GM21825 (cell line): Measurements from ENCODE around the gene RPRD1A.
"Not testable (repeated sequence)": the region's sequence is repeated elsewhere in the genome, so short reads cannot be mapped to it uniquely, and the experiment has no call there.

ENCODE experiments used
- ATAC-seq: cut with Tn5 transposase; IDR thresholded peaks from one replicate; pipeline ENCODE4 v1.9.1; 2021; ENCODE audit warnings: mild to moderate bottlenecking, moderate library complexity; ENCODE audit not compliant: unreplicated experiment

The RPRD1A gene

GRCh38 chr18:35972197-35973000 is 95.0 kb downstream of the RPRD1A start, which contains the start of gene RMP24:
Gene RMP24 (plus strand): TSS chr18:35972679.
- ATAC-seq, result peak; percentile 92

DNA sequence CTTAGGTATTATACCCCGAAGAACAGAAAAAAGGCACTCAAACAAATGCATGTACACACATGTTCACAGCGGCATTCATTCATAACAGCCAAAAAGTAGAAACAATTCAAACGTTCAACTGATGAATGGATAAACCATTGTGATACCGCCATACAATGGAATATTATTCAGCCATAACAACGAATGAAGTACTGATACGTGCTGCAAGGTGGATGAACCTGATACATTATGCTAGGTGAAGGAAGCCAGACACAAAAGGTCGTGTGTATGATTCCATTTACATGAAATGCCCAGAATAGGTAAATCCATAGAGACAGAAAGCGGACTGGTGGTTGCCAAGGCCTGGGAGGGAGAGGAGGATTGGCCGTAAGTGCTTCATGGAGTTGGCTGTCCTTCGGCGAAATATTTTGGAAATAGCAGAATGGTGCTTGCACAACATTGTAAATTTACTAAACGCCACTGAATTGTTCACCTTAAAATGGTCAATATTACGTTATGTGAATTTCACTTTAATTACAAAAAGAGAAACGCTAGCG is 95.6 kb downstream of the RPRD1A start:
- ATAC-seq, result peak; percentile 12

DNA sequence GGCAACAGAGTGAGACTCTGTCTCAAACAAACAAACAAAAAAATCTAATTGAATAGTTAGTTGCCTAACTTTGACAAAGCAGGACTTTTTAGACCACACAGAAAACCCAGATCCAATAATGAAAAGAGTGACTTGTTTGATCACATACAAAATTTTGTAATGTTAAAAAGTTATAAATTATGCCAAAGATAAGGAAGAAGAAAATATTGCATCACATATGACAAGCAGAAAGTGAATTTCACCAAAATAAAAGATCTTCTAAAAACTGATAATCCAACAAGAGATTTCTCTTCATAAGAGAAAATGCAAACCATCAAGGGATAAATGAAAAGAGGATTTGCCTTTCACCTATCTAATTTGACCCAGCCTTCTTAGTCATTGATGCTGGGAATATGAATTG is 97.7 kb downstream of the RPRD1A start:
- no peak for ATAC-seq

DNA sequence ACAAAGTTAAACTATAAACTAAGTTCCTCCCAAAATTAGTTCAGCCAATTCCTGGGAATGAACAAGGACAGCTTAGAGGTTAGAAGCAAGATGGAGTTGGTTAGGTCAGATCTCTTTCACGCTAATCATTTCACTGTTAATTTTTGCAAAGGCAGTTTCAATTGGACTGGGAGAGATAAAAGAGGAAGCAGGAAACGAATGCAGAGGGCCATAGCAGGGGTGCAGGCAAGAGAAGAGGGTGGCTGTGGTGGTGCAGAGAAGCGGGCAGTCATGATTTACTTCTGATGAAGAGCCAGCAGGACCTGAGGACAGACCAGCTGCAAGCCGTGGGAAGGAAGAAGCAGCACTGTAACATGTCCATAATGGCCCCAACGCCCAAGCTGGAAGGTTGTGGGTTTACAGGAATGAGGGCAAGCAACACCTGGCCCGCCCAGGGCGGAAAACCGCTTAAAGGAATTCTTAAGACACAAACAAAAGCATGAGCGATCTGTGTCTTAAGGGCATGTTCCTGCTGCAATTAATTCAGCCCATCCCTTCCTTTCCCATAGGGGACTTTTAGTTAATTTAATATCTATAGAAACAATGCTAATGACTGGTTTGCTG is 99.0 kb downstream of the RPRD1A start:
- ATAC-seq, result no peak

DNA sequence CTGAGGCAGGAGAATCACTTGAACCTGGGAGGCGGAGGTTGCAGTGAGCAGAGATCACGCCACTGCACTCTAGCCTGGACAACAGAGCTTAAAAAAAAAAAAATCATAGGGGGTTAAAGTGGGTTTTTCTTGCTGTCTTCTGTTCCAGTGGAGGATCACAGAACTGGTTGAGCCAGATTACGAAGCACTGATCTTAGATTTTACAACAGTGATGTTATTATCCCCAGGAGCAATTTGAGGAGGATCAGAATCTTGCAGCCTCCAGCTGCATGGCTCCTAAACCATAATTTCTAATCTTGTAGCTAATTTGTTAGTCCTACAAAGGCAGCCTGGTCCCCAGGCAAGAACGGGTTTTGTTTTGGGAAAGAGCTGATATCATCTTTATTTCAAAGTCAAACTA is 99.5 kb downstream of the RPRD1A start:
- ATAC-seq, result not testable (repeated sequence)

GRCh38 chr18:35964319-35964718 is 103.0 kb downstream of the RPRD1A start:
- no peak for ATAC-seq

GRCh38 chr18:35962320-35962719 is 105.0 kb downstream of the RPRD1A start:
- ATAC-seq, result no peak

DNA sequence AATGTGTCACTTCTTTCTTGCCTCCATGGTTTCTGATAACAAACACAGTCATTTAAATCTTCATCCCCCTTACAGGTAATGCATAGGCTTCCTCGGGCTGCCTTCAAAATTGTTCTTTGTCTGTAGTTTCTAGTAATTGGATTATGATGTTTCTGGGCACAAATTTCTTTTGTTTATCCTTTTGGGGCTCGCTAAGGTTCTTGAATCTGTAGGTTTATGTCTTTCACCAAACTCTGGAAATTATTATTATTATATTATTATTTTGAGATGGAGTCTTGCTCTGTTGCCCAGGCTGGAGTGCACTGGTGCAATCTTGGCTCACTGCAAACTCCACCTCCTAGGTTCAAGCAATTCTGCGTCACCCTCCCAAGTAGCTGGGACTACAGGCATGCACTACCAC is 111.1 kb downstream of the RPRD1A start:
- ATAC-seq, result no peak

GRCh38 chr18:35953688-35954087 is 113.7 kb downstream of the RPRD1A start:
- ATAC-seq, result peak; percentile 61

GRCh38 chr18:35950628-35950982 is 116.8 kb downstream of the RPRD1A start:
- no peak for ATAC-seq

- peak; percentile 59 for ATAC-seq
These were observed 117.3 kb downstream of the RPRD1A start for GRCh38 chr18:35949903-35950627.

GRCh38 chr18:35949090-35949489 is 118.3 kb downstream of the RPRD1A start:
- no peak for ATAC-seq

GRCh38 chr18:35948080-35948479 is 119.3 kb downstream of the RPRD1A start:
- no peak for ATAC-seq

DNA sequence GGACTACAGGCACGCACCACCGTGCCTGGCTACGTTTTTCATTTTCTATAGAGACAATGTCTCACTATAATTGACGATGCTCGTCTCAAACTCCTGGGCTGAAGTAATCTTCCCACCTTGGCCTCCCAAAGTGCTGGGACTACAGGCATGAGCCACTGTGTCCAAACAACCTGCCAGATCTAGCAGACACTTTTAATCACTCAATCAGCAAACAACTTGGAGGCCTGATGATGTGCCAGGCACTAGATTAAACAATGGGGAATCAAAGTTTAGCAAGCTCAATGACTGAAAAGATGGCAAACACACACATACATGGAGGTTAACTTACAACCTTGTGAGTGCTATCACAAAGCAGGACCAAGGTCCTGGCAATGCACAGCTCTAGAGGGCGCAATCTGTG is 124.7 kb downstream of the RPRD1A start:
- no peak for ATAC-seq

DNA sequence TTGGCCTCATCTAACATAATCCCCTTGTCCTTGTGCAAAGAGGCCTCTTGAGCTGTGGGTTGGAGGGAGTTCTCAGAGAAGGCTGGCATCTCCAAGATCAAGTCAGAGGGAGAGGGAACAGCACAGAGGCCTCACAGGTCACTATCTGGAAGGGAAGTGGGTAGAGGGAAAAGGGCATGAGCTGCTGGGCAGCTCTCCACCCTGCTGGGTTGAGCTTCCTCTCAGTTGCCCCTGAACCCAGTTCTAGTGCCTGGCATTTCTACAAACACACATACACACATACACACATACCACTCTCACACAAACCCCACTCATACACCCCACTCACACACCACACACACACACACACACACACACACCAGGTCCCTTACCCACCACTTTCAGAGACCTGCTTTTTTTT is 125.2 kb downstream of the RPRD1A start:
- ATAC-seq, result no peak

DNA sequence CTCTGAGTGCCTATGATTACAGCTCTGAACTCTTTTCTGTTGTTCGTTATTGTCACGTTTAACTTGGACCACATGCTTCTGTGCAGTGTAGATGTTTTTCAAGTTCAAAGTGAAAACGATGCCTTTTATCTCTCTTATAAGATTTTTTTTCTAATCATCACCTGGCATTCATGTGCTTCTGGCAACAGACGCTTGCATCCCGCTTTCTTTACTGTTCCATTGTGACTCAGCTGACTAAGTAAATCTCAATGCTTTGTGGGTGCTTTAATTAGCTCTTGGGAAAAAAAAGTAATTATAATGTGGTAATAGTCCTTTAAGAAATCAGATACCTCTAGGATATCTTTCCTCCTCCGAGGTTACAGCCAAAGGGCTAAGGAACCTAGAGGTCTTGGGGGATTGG is 126.1 kb downstream of the RPRD1A start:
- ATAC-seq, result no peak
